MCF 10A (cell line): ENCODE data around the gene ADAMTS2. TPM values are rescaled to one million over a fixed set of nuclear protein-coding genes. Genes with fewer than 3 reads are reported as not detected.

Experiments
- BruUV-seq: library from RNA; stranded (reverse); fragments of 400-500 nt; replicated peaks from 2 replicates; lab custom pipeline; 2021; lab: Mats Ljungman, UMichigan
- CTCF ChIA-PET: fragments of 300-600 bp; sonication (Branson Sonifier 250); formaldehyde crosslinking; extraction: SDS; loops from one replicate; lab custom pipeline; 2021; ENCODE audit warnings: antibody characterized with exemption, inconsistent platforms; lab: Yijun Ruan, JAX
- POLR2A ChIA-PET: fragments of 300-600, 350-650 bp; sonication (Branson Sonifier 250); formaldehyde crosslinking; extraction: SDS; loops from one replicate; lab custom pipeline; 2020; ENCODE audit warnings: antibody characterized with exemption, inconsistent platforms; lab: Yijun Ruan, JAX
- DNase-seq: peaks from one replicate; pipeline ENCODE4 v3.0.0-alpha.2; 2018; ENCODE audit not compliant: unreplicated experiment
- H3K27ac Mint-ChIP-seq: one replicate; pipeline ENCODE4 v1.8.0; 2022; ENCODE audit warnings: mild to moderate bottlenecking, low read depth, mixed read lengths; ENCODE audit not compliant: unreplicated experiment
- H3K27me3 Mint-ChIP-seq: one replicate; pipeline ENCODE4 v1.8.0; 2022; ENCODE audit warnings: mixed read lengths; ENCODE audit not compliant: insufficient read depth, unreplicated experiment
- H3K36me3 Mint-ChIP-seq: one replicate; pipeline ENCODE4 v1.8.0; 2022; ENCODE audit warnings: mild to moderate bottlenecking, moderate library complexity, mixed read lengths; ENCODE audit not compliant: insufficient read depth, unreplicated experiment
- H3K4me1 Mint-ChIP-seq: one replicate; pipeline ENCODE4 v1.8.0; 2022; ENCODE audit warnings: mixed read lengths; ENCODE audit not compliant: insufficient read depth, unreplicated experiment
- H3K4me3 Mint-ChIP-seq: one replicate; pipeline ENCODE4 v1.8.0; 2022; ENCODE audit warnings: mild to moderate bottlenecking, moderate library complexity, mixed read lengths; ENCODE audit not compliant: unreplicated experiment
- H3K9me3 Mint-ChIP-seq: one replicate; pipeline ENCODE4 v1.8.0; 2022; ENCODE audit warnings: mixed read lengths; ENCODE audit not compliant: unreplicated experiment
- intact Hi-C: fragments of 100-400 bp; cut with micrococcal nuclease; formaldehyde crosslinking; loops from 2 replicates; pipeline ENCODE4 v1.14.1; 2022
- total RNA-seq: library from RNA; stranded (reverse); gene quantifications from 2 replicates; pipeline ENCODE4 v1.2.3, GENCODE V29; 2022
- TF ChIP-seq, protein P1 (sequence below): fragments of 200-600 bp; IDR thresholded peaks from one replicate; pipeline ENCODE4 v1.8.0; 2022; ENCODE audit warnings: antibody characterized with exemption, mild to moderate bottlenecking; ENCODE audit not compliant: unreplicated experiment

The ADAMTS2 gene
- total RNA-seq, 1 experiment from 2014 or later = not detected

DNA sequence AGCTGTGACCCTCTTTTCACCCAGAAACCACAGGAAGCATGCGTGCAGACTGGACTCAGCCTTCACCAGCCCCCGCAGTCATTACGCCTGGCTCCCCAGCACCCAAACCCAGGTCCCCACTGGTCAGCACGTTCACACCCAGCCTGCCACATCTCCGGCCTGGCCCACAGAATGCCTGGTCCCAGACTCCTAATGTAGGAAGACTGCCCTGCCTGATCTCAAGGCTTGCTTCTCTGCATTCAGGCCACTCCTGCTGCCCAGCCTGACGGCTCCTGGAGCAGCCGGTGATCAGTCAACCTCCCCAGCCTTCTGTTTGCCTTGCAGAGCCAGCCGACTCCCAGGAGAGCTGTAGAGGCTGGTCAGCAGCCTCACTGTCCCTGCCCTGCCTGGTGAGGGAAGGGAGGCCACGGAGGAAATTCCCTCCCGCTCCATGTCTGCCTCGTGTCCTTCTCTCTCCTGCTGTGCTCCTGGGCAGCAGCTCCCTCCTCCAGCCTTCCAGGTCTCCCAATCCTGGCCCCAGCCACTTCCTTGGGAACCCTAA lies 25.4 kb downstream of the ADAMTS2 start:
- BruUV-seq = no TSS peak
- ChIA-PET POLR2A (no interaction called here), CTCF (interaction anchor here (1.1 kb wide), 1 partner anchor 174 kb away, joined by 4 read pairs; no protein-coding TSS in a partner anchor)
- Mint-ChIP-seq H3K27ac (no peak overlapping the region), H3K4me3 (no peak overlapping the region), H3K9me3 (peaks cover 11% of the 10 kb centered on the region), H3K27me3 (no peaks in the 10 kb centered on the region), H3K36me3 (no peaks in the 10 kb centered on the region), H3K4me1 (no peaks in the 10 kb centered on the region)
- TF ChIP-seq, protein P1, sequence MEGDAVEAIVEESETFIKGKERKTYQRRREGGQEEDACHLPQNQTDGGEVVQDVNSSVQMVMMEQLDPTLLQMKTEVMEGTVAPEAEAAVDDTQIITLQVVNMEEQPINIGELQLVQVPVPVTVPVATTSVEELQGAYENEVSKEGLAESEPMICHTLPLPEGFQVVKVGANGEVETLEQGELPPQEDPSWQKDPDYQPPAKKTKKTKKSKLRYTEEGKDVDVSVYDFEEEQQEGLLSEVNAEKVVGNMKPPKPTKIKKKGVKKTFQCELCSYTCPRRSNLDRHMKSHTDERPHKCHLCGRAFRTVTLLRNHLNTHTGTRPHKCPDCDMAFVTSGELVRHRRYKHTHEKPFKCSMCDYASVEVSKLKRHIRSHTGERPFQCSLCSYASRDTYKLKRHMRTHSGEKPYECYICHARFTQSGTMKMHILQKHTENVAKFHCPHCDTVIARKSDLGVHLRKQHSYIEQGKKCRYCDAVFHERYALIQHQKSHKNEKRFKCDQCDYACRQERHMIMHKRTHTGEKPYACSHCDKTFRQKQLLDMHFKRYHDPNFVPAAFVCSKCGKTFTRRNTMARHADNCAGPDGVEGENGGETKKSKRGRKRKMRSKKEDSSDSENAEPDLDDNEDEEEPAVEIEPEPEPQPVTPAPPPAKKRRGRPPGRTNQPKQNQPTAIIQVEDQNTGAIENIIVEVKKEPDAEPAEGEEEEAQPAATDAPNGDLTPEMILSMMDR = no peak
- intact Hi-C loops = no loop called here
- DNase-seq = no peak

DNA sequence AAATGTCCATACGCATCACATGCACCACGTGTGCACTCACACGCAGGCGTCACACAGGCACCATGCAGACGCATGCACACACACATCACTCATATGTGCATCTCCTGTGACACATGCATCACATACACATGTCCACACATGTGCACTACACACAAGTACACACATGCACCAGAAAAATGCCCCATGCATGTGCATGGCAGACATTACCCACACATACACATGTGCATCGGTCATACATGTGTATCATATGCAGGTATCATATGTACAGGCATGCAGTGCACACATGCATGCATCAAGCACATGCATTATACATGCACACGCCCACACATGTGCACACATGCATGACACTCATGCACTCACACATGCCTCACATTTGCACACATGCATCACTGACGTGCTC lies 26.1 kb downstream of the ADAMTS2 start:
- H3K27me3 Mint-ChIP-seq = no peaks in the 10 kb centered on the region
- BruUV-seq = no TSS peak
- H3K36me3 Mint-ChIP-seq = no peaks in the 10 kb centered on the region
- H3K27ac Mint-ChIP-seq = no peak overlapping the region
- TF ChIP-seq, protein P1 = no peak
- ChIA-PET CTCF (no interaction called here), POLR2A (no interaction called here)
- H3K4me1 Mint-ChIP-seq = no peaks in the 10 kb centered on the region
- DNase-seq = no peak
- peaks cover 11% of the 10 kb centered on the region for H3K9me3 Mint-ChIP-seq
- intact Hi-C loops = no loop called here
- no peak overlapping the region for H3K4me3 Mint-ChIP-seq

DNA sequence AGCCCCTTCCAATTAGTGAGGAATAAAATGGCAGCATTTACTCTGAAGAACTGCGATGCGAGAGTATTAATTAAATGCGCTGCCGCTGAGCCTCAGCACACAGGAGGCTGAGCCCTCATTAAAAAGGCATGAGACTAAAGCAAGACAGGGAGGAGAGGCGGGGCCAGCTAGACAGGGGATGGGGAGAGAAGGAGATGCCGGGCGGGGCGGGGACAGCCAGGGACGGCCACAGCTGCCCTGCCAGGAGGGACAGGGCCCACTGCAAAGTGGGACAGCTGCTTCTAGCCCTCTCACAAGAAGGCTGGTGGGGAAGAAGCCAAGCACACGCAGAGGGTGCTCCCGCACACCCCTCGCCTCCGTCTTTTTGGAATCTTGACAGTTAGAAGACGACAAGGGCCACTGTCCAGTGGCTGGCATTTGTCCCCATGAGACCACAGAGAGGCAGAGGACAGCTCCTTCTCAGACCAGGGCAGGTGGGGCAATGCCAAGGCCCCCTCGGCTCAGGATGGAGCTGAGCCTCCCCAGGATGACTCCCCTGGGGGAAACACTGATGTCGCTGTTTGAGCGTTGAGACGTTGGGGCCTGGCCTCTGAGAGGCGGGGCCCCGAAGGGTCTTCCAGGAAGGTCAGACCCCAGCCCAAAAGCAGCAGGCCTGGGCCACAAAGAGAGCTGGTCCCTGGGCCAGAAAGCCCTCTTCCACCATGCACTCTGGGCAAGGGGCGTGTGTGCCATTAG lies 26.9 kb downstream of the ADAMTS2 start:
- intact Hi-C loops = no loop called here
- no peak overlapping the region for H3K4me3 Mint-ChIP-seq
- CTCF ChIA-PET = no interaction called here
- POLR2A ChIA-PET = no interaction called here
- H3K27ac Mint-ChIP-seq = no peak overlapping the region
- DNase-seq = no peak
- peaks cover 11% of the 10 kb centered on the region for H3K9me3 Mint-ChIP-seq
- H3K27me3 Mint-ChIP-seq = no peaks in the 10 kb centered on the region
- H3K36me3 Mint-ChIP-seq = no peaks in the 10 kb centered on the region
- BruUV-seq = no TSS peak
- H3K4me1 Mint-ChIP-seq = no peaks in the 10 kb centered on the region
- TF ChIP-seq, protein P1 = no peak

DNA sequence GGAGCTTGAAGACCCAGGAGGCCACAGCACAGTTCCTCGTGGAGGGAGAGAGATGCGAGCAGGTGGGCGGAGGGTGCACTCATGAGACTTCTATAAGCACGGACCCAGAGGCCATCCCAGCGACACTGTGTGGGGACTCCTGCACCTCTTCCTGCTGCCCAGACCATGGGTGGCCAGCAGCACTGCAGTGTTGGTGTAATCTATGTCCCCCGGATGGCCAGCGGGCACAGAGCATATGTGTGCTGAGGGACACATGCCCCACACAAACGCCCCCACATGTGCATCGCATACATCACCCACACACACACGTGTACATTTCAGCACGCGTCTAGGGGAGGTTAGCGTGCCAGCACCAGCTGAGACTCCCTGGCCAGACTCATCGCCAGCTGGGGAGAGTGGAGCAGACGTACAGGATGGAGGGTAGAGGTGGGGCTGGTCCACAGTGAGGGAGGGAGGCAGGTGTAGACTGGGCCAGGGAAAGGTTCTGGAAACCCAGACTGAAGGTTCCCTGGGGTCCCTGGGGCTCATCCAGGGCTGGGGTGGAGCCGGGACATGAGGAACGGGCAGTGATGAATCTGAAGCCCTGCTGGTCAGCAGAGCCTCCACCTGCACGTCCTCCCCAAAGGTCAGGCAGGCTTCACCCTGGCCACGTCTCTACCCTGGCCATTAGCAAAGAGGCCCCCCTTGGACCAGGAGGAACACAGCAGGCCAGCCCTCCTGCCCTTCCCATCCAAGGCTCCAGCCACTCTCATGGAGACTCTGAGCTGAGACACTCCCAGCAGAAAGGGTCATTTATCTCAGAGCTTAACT lies 27.6 kb downstream of the ADAMTS2 start:
- H3K36me3 Mint-ChIP-seq = no peaks in the 10 kb centered on the region
- TF ChIP-seq, protein P1 = no peak
- DNase-seq = no peak
- H3K27ac Mint-ChIP-seq = no peak overlapping the region
- POLR2A ChIA-PET = no interaction called here
- H3K9me3 Mint-ChIP-seq = peaks cover 16% of the 10 kb centered on the region
- CTCF ChIA-PET = interaction anchor here (0.6 kb wide), 1 partner anchor 11 kb away, joined by 4 read pairs; no protein-coding TSS in a partner anchor
- intact Hi-C loops = no loop called here
- no TSS peak for BruUV-seq
- H3K4me3 Mint-ChIP-seq = no peak overlapping the region
- no peaks in the 10 kb centered on the region for H3K27me3 Mint-ChIP-seq
- no peaks in the 10 kb centered on the region for H3K4me1 Mint-ChIP-seq
